GM12878 (cell line): ENCODE results near the gene HEATR3. TPM values are rescaled to one million over a fixed set of nuclear protein-coding genes. Genes with fewer than 3 reads are reported as not detected.

Experiments used
- BHLHE40 ChIP-seq, 2 experiments: fragments of 450-650 bp in 1 of 2; IDR thresholded peaks; 2 replicates each; pipeline ENCODE4 v1.6.1; 2011 to 2017; ENCODE audit warnings: low read depth in 2 of 2, borderline replicate concordance in 1 of 2, improper control_type of control experiment in 1 of 2, low read length in 1 of 2, mild to moderate bottlenecking in 1 of 2
- EGR1 ChIP-seq, 2 experiments: IDR thresholded peaks; 1 replicate in 1 of 2; 2 replicates in 1 of 2; pipeline ENCODE4 v1.6.1; 2011 to 2012; ENCODE audit warnings: low read depth in 2 of 2, low read length in 2 of 2, borderline replicate concordance in 1 of 2, mild to moderate bottlenecking in 1 of 2, moderate library complexity in 1 of 2
- ESRRA ChIP-seq: IDR thresholded peaks from 2 replicates; pipeline ENCODE4 v1.6.1; 2012; ENCODE audit warnings: mild to moderate bottlenecking, low read length, improper control_type of control experiment
- FOS ChIP-seq: IDR thresholded peaks from 3 replicates; pipeline ENCODE4 v1.6.1; 2011; ENCODE audit warnings: borderline replicate concordance; ENCODE audit not compliant: insufficient read length; ENCODE audit errors: extremely low read depth
- FOXK2 ChIP-seq: fragments of 450-650 bp; IDR thresholded peaks from 2 replicates; pipeline ENCODE4 v1.6.1; 2017; ENCODE audit warnings: mild to moderate bottlenecking, moderate library complexity
- IRF4 ChIP-seq: IDR thresholded peaks from 2 replicates; pipeline ENCODE4 v1.6.1; 2011; ENCODE audit warnings: low read depth, low read length
- JUNB ChIP-seq: IDR thresholded peaks from 2 replicates; pipeline ENCODE4 v1.6.1; 2016; ENCODE audit warnings: antibody characterized with exemption, mild to moderate bottlenecking
- KAT2A ChIP-seq: conservative IDR thresholded peaks from 2 replicates; pipeline ENCODE4 v1.6.1; 2011; ENCODE audit warnings: low read depth, low read length; ENCODE audit not compliant: control insufficient read depth
- MTA2 ChIP-seq: fragments of 450-650 bp; IDR thresholded peaks from 2 replicates; pipeline ENCODE4 v1.6.1; 2016; ENCODE audit warnings: low read depth, mild to moderate bottlenecking, moderate library complexity
- MTA3 ChIP-seq: IDR thresholded peaks from 2 replicates; pipeline ENCODE4 v1.6.1; 2012; ENCODE audit warnings: low read length, inconsistent platforms, borderline replicate concordance
- NFYB ChIP-seq: IDR thresholded peaks from 2 replicates; pipeline ENCODE4 v1.6.1; 2011; ENCODE audit warnings: low read depth, mild to moderate bottlenecking, low read length, improper control_type of control experiment, moderate library complexity; ENCODE audit not compliant: insufficient read depth
- RFX5 ChIP-seq: IDR thresholded peaks from 2 replicates; pipeline ENCODE4 v1.6.1; 2011; ENCODE audit warnings: low read depth, low read length, improper control_type of control experiment
- STAT1 ChIP-seq: fragments of 450-650 bp; conservative IDR thresholded peaks from 2 replicates; pipeline ENCODE4 v1.6.1; 2014; ENCODE audit warnings: antibody characterized with exemption, mild to moderate bottlenecking
- ZNF207 ChIP-seq: fragments of 450-650 bp; IDR thresholded peaks from 2 replicates; pipeline ENCODE4 v1.6.1; 2014; ENCODE audit warnings: antibody characterized with exemption, mild to moderate bottlenecking, borderline replicate concordance
- ZNF274 ChIP-seq: IDR thresholded peaks from one replicate; pipeline ENCODE4 v1.8.0; 2011; ENCODE audit not compliant: insufficient read length, insufficient read depth
- ZNF384 ChIP-seq: IDR thresholded peaks from 2 replicates; pipeline ENCODE4 v1.6.1; 2012; ENCODE audit warnings: low read depth, mild to moderate bottlenecking, low read length, improper control_type of control experiment, borderline replicate concordance
- polyA plus RNA-seq, 11 experiments: library from polyadenylated mRNA; depleted of rRNA in 4 of 11; unstranded in 6 of 11; stranded (reverse) in 5 of 11; fragments of >200 nt; fragmentation: Nextera tagmentation in 4 of 11; fragmentation: Illumina TruSeq in 1 of 11; extraction: Ambion mirVana in 4 of 11; extraction: Trizol in 1 of 11; gene quantifications; 1 replicate in 1 of 11; 2 replicates in 10 of 11; pipeline versions ENCODE4 v1.2.1 to v1.2.3, GENCODE V29; 2011 to 2016; ENCODE audit warnings: inconsistent platforms in 2 of 11, missing spikeins in 2 of 11, low read depth in 1 of 11
- total RNA-seq, 4 experiments: library from RNA; depleted of rRNA in 3 of 4; stranded (reverse); fragments of >200 nt in 3 of 4; fragmentation: Illumina TruSeq in 1 of 4; extraction: Trizol in 1 of 4; gene quantifications; 2 replicates each; pipeline versions ENCODE4 v1.2.1 to v1.2.3, GENCODE V29; 2013 to 2021
- TF ChIP-seq, protein P1 (sequence below): IDR thresholded peaks from 2 replicates; pipeline ENCODE4 v1.6.1; 2011; ENCODE audit warnings: borderline replicate concordance, low read depth, mild to moderate bottlenecking, moderate library complexity, low read length; ENCODE audit not compliant: insufficient read depth, poor library complexity, severe bottlenecking
- TF ChIP-seq, protein P2 (sequence below): fragments of 450-650 bp; formaldehyde crosslinking; IDR thresholded peaks from 2 replicates; pipeline ENCODE4 v1.5.0; 2022; ENCODE audit warnings: mild to moderate bottlenecking, missing genetic modification characterization
- TF ChIP-seq, protein P3 (sequence below): fragments of 450-650 bp; formaldehyde crosslinking; IDR thresholded peaks from 2 replicates; pipeline ENCODE4 v1.4.0; 2022; ENCODE audit warnings: mild to moderate bottlenecking, moderate library complexity

The HEATR3 gene
- total and polyA plus RNA-seq, 10 of the 15 experiments (the other 5 are each of a cell fraction or from before 2014, with no cell fraction given) = 1.5 to 30.0 (median 17.7) TPM

DNA sequence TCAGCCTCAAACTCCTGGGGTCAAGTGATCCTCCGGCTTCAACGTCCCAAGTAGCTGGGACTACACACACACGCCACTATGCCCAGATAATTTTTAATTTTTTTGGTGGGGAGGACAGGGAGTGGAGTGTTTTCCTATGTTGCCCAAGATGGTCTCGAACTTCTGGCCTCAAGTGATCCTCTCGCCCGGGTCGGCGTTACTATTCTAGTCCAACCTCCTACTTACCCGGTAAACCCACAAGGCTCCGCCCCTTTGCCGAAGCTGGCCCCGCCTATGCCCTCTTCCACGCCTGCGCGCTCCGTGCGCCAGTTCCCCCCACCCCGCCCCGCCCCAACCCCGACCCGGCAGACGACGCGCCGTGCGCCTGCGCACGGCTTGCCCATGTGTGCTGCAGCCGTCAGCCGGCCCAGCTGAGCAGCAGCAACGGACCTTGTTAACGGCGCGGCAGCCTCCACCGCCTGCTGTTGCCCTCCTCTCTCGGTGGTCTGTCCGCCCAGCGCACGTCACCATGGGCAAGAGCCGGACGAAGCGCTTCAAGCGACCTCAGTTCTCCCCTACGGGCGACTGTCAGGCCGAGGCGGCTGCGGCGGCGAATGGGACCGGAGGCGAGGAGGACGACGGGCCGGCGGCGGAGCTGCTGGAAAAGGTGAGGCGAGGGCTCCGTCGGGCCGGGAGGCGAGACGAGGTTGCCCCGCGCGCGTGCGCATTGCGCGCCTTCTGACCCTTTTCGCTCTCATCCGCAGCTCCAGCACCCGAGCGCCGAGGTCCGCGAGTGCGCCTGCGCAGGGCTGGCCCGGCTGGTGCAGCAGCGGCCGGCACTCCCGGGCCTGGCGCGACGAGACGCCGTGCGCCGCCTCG lies at the start of gene HEATR3 (continued):
- TF ChIP-seq FOS (no peak), NFYB (no peak), EGR1 (IDR thresholded peaks at IDR 0.05; ENCODE audit: borderline replicate concordance in 1 of 2, low read depth in 2 of 2, low read length in 2 of 2) (no peak), MTA2 (no peak), IRF4 (no peak), JUNB (no peak), BHLHE40 (IDR thresholded peaks at IDR 0.05; ENCODE audit: borderline replicate concordance in 1 of 2, low read depth in 2 of 2, low read length in 1 of 2) (peak in 1 of 2 experiments; percentile 43; a peak in 2 of 4 replicates), FOXK2 (no peak), STAT1 (no peak), RFX5 (no peak), MTA3 (no peak), ESRRA (no peak), KAT2A (no peak), ZNF384 (no peak), ZNF207 (peak; percentile 46; the same call in 1 of the 2 replicates), ZNF274 (no peak)
- TF ChIP-seq, protein P1, sequence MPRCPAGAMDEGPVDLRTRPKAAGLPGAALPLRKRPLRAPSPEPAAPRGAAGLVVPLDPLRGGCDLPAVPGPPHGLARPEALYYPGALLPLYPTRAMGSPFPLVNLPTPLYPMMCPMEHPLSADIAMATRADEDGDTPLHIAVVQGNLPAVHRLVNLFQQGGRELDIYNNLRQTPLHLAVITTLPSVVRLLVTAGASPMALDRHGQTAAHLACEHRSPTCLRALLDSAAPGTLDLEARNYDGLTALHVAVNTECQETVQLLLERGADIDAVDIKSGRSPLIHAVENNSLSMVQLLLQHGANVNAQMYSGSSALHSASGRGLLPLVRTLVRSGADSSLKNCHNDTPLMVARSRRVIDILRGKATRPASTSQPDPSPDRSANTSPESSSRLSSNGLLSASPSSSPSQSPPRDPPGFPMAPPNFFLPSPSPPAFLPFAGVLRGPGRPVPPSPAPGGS = no peak
- TF ChIP-seq, protein P2, sequence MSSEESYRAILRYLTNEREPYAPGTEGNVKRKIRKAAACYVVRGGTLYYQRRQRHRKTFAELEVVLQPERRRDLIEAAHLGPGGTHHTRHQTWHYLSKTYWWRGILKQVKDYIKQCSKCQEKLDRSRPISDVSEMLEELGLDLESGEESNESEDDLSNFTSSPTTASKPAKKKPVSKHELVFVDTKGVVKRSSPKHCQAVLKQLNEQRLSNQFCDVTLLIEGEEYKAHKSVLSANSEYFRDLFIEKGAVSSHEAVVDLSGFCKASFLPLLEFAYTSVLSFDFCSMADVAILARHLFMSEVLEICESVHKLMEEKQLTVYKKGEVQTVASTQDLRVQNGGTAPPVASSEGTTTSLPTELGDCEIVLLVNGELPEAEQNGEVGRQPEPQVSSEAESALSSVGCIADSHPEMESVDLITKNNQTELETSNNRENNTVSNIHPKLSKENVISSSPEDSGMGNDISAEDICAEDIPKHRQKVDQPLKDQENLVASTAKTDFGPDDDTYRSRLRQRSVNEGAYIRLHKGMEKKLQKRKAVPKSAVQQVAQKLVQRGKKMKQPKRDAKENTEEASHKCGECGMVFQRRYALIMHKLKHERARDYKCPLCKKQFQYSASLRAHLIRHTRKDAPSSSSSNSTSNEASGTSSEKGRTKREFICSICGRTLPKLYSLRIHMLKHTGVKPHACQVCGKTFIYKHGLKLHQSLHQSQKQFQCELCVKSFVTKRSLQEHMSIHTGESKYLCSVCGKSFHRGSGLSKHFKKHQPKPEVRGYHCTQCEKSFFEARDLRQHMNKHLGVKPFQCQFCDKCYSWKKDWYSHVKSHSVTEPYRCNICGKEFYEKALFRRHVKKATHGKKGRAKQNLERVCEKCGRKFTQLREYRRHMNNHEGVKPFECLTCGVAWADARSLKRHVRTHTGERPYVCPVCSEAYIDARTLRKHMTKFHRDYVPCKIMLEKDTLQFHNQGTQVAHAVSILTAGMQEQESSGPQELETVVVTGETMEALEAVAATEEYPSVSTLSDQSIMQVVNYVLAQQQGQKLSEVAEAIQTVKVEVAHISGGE (CRISPR knock-in tag) = no peak
- TF ChIP-seq, protein P3, sequence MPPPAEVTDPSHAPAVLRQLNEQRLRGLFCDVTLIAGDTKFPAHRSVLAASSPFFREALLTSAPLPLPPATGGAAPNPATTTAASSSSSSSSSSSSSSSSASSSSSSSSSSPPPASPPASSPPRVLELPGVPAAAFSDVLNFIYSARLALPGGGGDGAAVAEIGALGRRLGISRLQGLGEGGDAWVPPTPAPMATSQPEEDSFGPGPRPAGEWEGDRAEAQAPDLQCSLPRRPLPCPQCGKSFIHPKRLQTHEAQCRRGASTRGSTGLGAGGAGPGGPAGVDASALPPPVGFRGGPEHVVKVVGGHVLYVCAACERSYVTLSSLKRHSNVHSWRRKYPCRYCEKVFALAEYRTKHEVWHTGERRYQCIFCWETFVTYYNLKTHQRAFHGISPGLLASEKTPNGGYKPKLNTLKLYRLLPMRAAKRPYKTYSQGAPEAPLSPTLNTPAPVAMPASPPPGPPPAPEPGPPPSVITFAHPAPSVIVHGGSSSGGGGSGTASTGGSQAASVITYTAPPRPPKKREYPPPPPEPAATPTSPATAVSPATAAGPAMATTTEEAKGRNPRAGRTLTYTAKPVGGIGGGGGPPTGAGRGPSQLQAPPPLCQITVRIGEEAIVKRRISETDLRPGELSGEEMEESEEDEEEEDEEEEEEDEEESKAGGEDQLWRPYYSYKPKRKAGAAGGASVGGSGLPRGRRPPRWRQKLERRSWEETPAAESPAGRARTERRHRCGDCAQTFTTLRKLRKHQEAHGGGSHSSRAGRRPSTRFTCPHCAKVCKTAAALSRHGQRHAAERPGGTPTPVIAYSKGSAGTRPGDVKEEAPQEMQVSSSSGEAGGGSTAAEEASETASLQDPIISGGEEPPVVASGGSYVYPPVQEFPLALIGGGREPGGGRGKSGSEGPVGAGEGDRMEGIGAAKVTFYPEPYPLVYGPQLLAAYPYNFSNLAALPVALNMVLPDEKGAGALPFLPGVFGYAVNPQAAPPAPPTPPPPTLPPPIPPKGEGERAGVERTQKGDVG = peak; percentile 39; the same call in 1 of the 2 replicates
